Activated CD8-positive, alpha-beta T cell treated with anti-CD3 and anti-CD28 coated beads, Interleukin-2, amount 10 ng/mL, durations not matched to agents 7 days and 5 days (primary cell): ENCODE data around the gene EFNA5. TPM values are rescaled to one million over a fixed set of nuclear protein-coding genes. Genes with fewer than 3 reads are reported as not detected.

ENCODE experiments used
- ATAC-seq: fragments of 150-1000 bp; cut with Tn5 transposase; one replicate; pipeline ENCODE4 v1.10.0; 2021; ENCODE audit warnings: moderate library complexity
- CTCF ChIA-PET: fragments of 350-600 bp; sonication (Branson Sonifier 250); formaldehyde crosslinking; loops from one replicate; lab custom pipeline; 2021; ENCODE audit warnings: antibody characterized with exemption; lab: Charles Lee
- POLR2A ChIA-PET: fragments of 350-600 bp; sonication (Branson Sonifier 250); formaldehyde crosslinking; loops from one replicate; lab custom pipeline; 2021; ENCODE audit warnings: antibody characterized with exemption; lab: Charles Lee
- DNase-seq: peaks from one replicate; pipeline ENCODE4 v3.0.0-alpha.2; 2020
- H3K27ac Mint-ChIP-seq: one replicate; pipeline ENCODE4 v1.8.0; 2021; ENCODE audit warnings: mild to moderate bottlenecking, mixed read lengths
- H3K27me3 Mint-ChIP-seq: one replicate; pipeline ENCODE4 v1.8.0; 2021; ENCODE audit warnings: low read depth, mixed read lengths
- H3K36me3 Mint-ChIP-seq: one replicate; pipeline ENCODE4 v1.8.0; 2021; ENCODE audit warnings: low read depth, mixed read lengths
- H3K4me1 Mint-ChIP-seq: one replicate; pipeline ENCODE4 v1.8.0; 2021; ENCODE audit warnings: low read depth, mixed read lengths
- H3K4me3 Mint-ChIP-seq: one replicate; pipeline ENCODE4 v1.8.0; 2021; ENCODE audit warnings: mild to moderate bottlenecking, mixed read lengths
- H3K9me3 Mint-ChIP-seq: one replicate; pipeline ENCODE4 v1.8.0; 2022; ENCODE audit warnings: mixed read lengths; ENCODE audit not compliant: insufficient read depth
- total RNA-seq, 2 experiments: library from RNA; stranded (reverse); gene quantifications; one replicate each; pipeline ENCODE4 v1.2.3, GENCODE V29; 2021

The EFNA5 gene
- total RNA-seq, 2 experiments from 2014 or later, result not detected

DNA sequence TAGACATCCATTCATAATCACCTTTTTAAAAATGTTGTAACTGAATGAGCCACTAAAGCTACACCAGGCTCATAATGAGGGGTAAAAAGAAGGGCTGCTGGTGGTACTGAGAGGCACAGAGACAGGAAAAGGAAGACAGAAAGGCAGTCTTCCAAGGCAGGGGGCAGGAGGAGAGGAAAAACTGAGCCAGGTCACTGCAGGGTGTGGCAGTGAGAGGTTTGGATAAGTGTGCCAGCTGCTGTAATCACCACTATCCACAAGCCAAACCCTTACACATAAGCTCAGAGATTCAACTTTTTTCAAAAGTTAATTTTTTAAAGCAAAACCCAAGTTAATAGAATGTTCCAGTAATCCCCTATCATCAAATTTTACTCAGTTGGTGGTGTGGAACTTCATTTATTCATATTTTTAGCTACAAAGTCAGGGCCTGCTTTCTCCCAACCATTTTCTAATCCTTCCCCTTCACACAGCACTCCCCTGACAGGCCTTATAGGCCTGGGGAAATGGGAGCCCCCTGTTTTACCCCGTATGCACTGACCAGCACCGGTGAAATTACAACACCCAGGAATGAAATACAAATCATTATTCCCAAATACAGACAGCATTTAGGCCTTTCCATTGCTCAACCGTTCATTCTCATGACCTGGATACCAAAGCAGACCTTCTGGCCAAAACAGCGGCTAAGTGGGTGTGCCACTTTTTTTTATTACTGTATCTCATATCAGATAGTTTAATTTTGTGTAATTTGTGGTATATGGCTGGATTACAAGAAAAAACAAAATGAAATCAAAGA lies 76.3 kb downstream of the EFNA5 start:
- no peak overlapping the region for H3K27ac Mint-ChIP-seq
- ATAC-seq (no peak), DNase-seq (no peak)
- H3K4me3 Mint-ChIP-seq, result no peak overlapping the region
- no peaks in the 10 kb centered on the region for H3K36me3 Mint-ChIP-seq
- no peaks in the 10 kb centered on the region for H3K9me3 Mint-ChIP-seq
- no peaks in the 10 kb centered on the region for H3K4me1 Mint-ChIP-seq
- peaks cover 2% of the 10 kb centered on the region for H3K27me3 Mint-ChIP-seq
- ChIA-PET POLR2A (no interaction called here), CTCF (no interaction called here)

DNA sequence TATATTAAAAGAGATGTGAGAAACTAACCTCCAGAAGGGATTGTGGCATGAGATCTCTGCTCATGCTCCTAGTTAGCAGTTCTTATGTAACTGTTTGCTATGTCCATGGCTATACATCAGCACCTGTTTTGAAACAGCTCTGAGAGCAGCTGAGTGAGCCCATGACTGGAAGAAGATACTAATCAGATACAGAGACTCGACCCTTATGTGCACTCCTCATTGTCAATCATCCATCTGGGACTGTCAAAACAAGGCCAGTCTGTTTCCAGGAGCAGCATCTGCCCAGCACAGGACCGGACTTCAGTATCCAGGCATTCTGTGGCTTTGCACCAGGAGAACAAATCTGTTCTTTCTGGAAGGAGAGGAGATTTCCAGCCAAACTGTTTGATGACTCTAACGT lies 77.7 kb downstream of the EFNA5 start:
- Mint-ChIP-seq H3K36me3 (no peaks in the 10 kb centered on the region), H3K27me3 (peaks cover 2% of the 10 kb centered on the region), H3K4me3 (no peak overlapping the region), H3K9me3 (no peaks in the 10 kb centered on the region), H3K27ac (no peak overlapping the region), H3K4me1 (no peaks in the 10 kb centered on the region)
- no peak for DNase-seq
- POLR2A ChIA-PET, result no interaction called here
- CTCF ChIA-PET, result interaction anchor here (1.0 kb wide), 1 partner anchor 21 kb away, joined by 3 read pairs; no protein-coding TSS in a partner anchor
- ATAC-seq, result no peak

DNA sequence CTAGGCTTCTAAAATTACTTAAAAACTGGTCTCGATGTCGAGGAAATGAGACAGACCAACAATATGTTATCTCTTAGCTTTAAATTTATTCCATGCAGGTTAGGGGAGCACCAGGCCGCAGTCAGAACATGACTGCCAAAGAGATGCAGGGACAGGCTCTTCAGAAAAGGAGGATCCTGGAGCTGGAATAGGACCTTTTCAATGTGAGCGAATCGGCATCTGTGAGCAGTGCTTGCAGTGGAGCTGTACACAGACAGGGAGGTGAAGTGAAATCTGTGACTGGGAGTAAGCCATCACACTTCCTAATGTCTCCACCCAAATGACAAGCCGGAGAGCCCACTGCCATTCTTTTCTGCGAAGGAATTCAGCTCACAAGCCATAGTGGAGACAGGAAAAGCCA lies 78.2 kb downstream of the EFNA5 start:
- H3K27me3 Mint-ChIP-seq, result peaks cover 2% of the 10 kb centered on the region
- DNase-seq (no peak), ATAC-seq (no peak)
- H3K4me1 Mint-ChIP-seq, result no peaks in the 10 kb centered on the region
- H3K36me3 Mint-ChIP-seq, result no peaks in the 10 kb centered on the region
- ChIA-PET POLR2A (no interaction called here), CTCF (no interaction called here)
- no peak overlapping the region for H3K4me3 Mint-ChIP-seq
- no peaks in the 10 kb centered on the region for H3K9me3 Mint-ChIP-seq
- H3K27ac Mint-ChIP-seq, result no peak overlapping the region

DNA sequence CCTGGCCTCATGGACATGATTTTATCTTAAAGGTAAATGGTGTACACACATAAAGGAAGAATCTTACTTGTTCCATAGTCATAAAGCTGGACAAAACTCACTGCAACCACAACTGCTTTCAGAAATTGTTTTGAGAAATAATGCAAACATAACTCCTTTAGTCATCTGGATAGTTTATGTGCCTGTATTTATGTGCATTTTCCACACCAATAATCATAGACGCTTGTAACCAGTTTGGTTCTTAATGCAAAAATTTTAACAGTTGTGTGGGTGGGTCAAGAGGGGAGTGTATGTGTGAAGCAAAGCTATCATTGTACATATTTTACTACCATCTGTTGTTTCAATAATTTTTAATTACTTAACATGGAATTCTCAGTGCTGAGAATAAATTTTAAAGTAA lies 80.1 kb downstream of the EFNA5 start:
- Mint-ChIP-seq H3K27me3 (peaks cover 2% of the 10 kb centered on the region), H3K27ac (no peak overlapping the region), H3K36me3 (no peaks in the 10 kb centered on the region), H3K9me3 (no peaks in the 10 kb centered on the region), H3K4me3 (no peak overlapping the region), H3K4me1 (no peaks in the 10 kb centered on the region)
- DNase-seq (no peak), ATAC-seq (no peak)
- POLR2A ChIA-PET, result no interaction called here
- CTCF ChIA-PET, result interaction anchor here (1.8 kb wide), 1 partner anchor 19 kb away, joined by 13 read pairs; no protein-coding TSS in a partner anchor

DNA sequence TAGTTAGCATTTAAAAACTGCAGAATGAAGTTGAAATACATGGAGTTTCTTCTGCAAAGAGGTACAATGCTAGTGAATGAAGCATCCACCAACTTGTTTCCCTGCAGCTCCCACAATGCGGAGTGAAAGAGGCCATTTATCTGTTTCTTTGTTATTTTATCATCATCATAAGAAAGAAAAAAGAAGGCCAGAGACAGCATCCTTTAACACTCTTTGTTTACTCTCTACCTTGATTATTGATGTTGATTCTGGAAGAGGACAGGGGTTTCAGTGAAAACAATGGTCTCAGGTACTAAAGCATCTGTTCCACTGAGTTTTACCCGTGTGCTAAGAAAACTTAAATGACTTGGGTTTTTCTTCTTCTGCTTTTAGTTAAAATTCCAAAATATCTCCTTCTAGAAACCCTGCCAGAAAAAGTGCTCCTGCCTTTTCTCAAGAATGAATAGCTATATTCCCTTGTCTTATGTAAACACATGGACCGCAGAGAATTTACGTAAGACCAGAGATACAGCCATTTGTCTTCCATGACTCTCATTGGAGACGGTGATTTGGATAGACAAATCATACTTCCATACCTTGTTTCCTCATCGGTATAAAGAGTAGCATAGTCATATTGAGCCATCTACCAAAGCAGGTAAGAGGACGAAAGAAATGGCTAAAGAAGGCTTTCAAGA lies 81.1 kb downstream of the EFNA5 start:
- ChIA-PET POLR2A (no interaction called here), CTCF (interaction anchor here (1.8 kb wide), 1 partner anchor 18 kb away, joined by 13 read pairs; no protein-coding TSS in a partner anchor)
- no peaks in the 10 kb centered on the region for H3K36me3 Mint-ChIP-seq
- no peaks in the 10 kb centered on the region for H3K4me1 Mint-ChIP-seq
- H3K27me3 Mint-ChIP-seq, result peaks cover 2% of the 10 kb centered on the region
- no peak overlapping the region for H3K27ac Mint-ChIP-seq
- ATAC-seq (no peak), DNase-seq (no peak)
- no peak overlapping the region for H3K4me3 Mint-ChIP-seq
- no peaks in the 10 kb centered on the region for H3K9me3 Mint-ChIP-seq

DNA sequence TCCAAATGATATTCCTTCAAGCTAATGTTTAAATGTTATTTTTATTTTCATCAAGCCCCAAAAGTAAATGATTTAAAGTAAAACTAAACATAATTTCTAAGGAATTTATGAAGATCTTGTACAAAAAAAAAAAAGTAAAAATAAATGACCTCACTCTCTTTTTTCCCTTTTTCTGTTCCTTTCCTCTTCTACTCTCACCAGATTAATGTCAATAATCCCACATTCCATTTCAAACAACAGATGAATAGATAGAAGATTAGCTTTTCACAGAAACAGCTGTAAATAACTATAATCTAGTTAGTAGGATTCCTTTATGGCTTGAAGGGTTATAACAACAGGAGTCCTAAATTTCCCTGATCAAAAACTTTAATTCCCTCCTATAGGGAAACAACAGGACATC lies 88.1 kb downstream of the EFNA5 start:
- ChIA-PET CTCF (interaction anchor here (0.9 to 4.6 kb wide), 2 partner anchors 11 to 22 kb away, joined by 3 to 21 read pairs; no protein-coding TSS in a partner anchor), POLR2A (no interaction called here)
- no peaks in the 10 kb centered on the region for H3K9me3 Mint-ChIP-seq
- DNase-seq (no peak), ATAC-seq (no peak)
- no peaks in the 10 kb centered on the region for H3K4me1 Mint-ChIP-seq
- peaks cover 5% of the 10 kb centered on the region for H3K27me3 Mint-ChIP-seq
- no peaks in the 10 kb centered on the region for H3K36me3 Mint-ChIP-seq
- H3K4me3 Mint-ChIP-seq, result no peak overlapping the region
- no peak overlapping the region for H3K27ac Mint-ChIP-seq

DNA sequence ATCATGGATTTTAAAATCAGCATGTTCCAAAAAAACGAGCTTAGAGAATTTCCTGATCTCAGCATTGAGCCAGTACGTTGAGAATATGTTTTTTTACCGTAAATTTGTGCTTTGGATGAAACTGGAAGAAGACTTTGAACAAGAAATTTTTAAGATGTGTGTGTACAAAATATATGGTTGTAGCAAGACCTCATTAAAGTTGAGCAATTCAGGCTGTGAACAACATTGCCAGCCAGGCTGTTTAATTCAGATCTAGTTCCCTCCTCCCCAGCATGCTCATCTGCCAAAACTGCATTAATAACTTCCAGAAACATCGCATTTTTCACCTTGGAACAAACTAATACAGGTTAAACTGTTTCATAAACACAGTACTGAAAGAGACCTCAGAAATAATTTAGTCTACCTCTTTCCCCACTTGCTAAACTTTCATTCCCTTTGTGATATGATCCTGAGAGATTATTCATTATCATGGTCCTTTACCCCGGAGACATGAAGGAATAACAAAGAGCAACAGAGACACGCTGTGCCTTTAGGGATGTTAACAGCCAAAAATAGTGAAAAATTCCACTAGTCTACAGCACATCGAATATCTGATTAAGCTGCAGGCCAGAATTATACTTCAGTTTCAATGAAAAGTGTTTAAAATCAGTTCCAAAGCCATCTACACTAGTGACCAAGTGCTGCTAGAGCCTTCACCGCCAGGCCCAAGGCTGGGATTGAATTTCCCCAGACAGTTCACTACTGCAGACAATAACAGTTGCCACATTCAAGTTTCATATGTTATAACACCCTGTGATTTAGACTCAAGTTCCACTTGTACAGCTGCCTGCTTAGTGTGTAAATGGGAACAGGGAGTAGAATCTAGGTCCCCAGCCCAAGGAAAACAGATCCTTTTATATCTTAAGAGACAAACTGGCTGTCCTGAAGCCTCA lies 89.6 kb downstream of the EFNA5 start:
- no peaks in the 10 kb centered on the region for H3K4me1 Mint-ChIP-seq
- ATAC-seq (no peak), DNase-seq (no peak)
- peaks cover 7% of the 10 kb centered on the region for H3K27me3 Mint-ChIP-seq
- no peaks in the 10 kb centered on the region for H3K9me3 Mint-ChIP-seq
- ChIA-PET POLR2A (no interaction called here), CTCF (interaction anchor here (4.6 kb wide), 1 partner anchor 9 kb away, joined by 21 read pairs; no protein-coding TSS in a partner anchor)
- no peak overlapping the region for H3K27ac Mint-ChIP-seq
- H3K36me3 Mint-ChIP-seq, result no peaks in the 10 kb centered on the region
- H3K4me3 Mint-ChIP-seq, result no peak overlapping the region

DNA sequence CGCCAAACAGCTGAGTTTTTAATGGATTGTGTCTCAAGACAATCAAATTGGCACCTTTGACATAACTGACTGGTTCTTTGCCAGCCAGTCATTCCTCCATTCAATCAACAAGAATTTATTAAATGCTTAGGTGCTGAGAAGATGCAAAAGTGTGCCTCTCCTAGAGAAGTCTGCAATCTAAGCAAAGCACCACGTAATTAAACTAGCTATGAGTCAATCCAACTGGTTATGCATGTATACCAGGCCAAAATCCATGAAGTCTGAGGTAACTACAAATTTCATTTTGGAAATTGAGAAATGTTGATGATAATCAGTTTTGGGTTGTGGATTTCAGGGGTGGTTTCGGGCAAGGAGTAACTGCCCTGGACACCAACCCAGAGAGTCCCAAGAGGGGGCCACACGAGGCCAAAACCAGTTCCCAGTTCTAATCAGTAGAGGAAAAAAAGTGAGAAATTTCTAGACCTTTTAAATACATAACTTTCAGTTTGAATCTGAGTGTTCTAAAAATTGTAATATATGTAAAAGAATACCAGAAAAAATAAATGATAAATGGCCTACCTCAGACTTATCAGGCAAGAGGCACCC lies 92.6 kb downstream of the EFNA5 start:
- ChIA-PET POLR2A (no interaction called here), CTCF (no interaction called here)
- H3K4me3 Mint-ChIP-seq, result no peak overlapping the region
- no peak for DNase-seq
- no peak for ATAC-seq
- H3K36me3 Mint-ChIP-seq, result no peaks in the 10 kb centered on the region
- no peak overlapping the region for H3K27ac Mint-ChIP-seq
- peaks cover 11% of the 10 kb centered on the region for H3K27me3 Mint-ChIP-seq
- no peaks in the 10 kb centered on the region for H3K4me1 Mint-ChIP-seq
- no peaks in the 10 kb centered on the region for H3K9me3 Mint-ChIP-seq

DNA sequence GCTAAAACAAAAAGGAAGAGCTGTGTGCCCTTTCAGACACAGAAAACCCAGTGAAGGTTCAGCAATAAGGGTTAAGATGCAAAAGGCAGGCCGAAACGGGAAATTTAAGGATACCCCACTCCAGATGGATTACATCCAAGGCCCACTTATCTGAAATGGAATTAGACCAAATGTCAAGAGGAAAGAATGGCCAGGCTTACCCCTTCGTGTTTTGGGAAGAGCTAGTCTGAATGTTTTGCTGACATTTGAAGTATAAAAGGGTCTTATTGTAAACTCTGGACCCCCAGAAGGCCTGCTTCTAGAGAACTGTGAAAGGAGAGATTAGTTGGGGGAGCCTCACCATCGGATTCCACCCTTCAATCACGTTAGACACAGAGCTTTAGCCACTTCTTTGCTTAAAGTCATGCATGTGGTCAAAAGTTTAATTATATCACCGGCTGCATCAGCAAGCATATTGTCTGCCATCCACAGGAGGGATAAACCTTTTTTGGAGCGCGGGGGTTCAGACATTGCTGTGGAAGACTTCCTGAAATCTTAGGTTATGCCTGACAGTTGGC lies 93.3 kb downstream of the EFNA5 start:
- H3K36me3 Mint-ChIP-seq, result no peaks in the 10 kb centered on the region
- CTCF ChIA-PET, result no interaction called here
- DNase-seq (no peak), ATAC-seq (no peak)
- H3K4me1 Mint-ChIP-seq, result no peaks in the 10 kb centered on the region
- POLR2A ChIA-PET, result interaction anchor here (0.6 kb wide), 1 partner anchor 931 kb away, joined by 3 read pairs; no protein-coding TSS in a partner anchor
- no peak overlapping the region for H3K4me3 Mint-ChIP-seq
- H3K27me3 Mint-ChIP-seq, result peaks cover 12% of the 10 kb centered on the region
- H3K27ac Mint-ChIP-seq, result no peak overlapping the region
- no peaks in the 10 kb centered on the region for H3K9me3 Mint-ChIP-seq

DNA sequence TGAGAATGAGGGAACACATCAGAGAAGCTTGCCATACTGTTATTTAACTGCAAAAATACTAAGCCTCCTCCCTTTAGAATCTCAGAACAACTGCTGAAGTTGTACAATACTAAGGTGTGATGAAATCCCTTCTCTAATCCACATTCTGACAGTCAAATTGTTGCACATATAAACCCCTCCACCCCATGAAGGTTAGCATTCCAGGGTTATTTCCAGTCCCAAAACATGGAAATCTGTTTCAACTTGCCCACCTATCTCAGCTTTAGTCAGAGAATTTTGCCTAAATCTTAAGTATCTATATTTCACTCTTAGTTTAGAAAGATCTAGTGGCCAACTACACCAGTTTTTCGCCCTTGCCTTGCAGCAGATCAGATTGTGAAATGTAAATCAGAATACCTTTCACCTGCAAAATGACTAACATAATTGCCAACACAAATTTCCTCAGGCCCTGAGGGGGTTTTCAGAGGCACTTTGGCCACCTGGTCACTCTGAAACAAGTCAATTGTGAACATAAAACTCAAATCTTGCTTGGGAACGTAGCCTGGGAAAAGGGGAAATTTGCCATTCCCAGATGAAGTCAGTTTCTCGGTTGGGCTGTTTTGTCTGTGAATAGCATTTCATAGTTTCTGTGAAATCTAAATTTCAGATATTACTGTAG lies 93.9 kb downstream of the EFNA5 start:
- CTCF ChIA-PET, result interaction anchor here (0.6 kb wide), 1 partner anchor 1356 kb away, joined by 3 read pairs; no protein-coding TSS in a partner anchor
- H3K36me3 Mint-ChIP-seq, result no peaks in the 10 kb centered on the region
- H3K27ac Mint-ChIP-seq, result no peak overlapping the region
- peaks cover 4% of the 10 kb centered on the region for H3K4me1 Mint-ChIP-seq
- no peak overlapping the region for H3K4me3 Mint-ChIP-seq
- H3K9me3 Mint-ChIP-seq, result no peaks in the 10 kb centered on the region
- DNase-seq (no peak), ATAC-seq (no peak)
- POLR2A ChIA-PET, result interaction anchor here (0.6 kb wide), 1 partner anchor 931 kb away, joined by 3 read pairs; no protein-coding TSS in a partner anchor
- peaks cover 18% of the 10 kb centered on the region for H3K27me3 Mint-ChIP-seq
